SK-N-SH treated with all-trans-retinoic acid at 6 μM for 48 hours (cell line): Measurements from ENCODE around the gene FRMD8.

Experiments
- PATZ1 ChIP-seq: fragments of 250-450 bp; sonication (Bioruptor Pico); IDR thresholded peaks from 2 replicates; pipeline ENCODE4 v1.8.0; 2020; ENCODE audit warnings: mild to moderate bottlenecking, moderate library complexity, borderline replicate concordance
- PPARA ChIP-seq: fragments of 250-450 bp; sonication (Bioruptor Pico); IDR thresholded peaks from 2 replicates; pipeline ENCODE4 v1.5.0; 2020; ENCODE audit warnings: mild to moderate bottlenecking, borderline replicate concordance
- ZFP3 ChIP-seq: fragments of 250-450 bp; sonication (Bioruptor Pico); IDR thresholded peaks from 2 replicates; pipeline ENCODE4 v1.5.0; 2020; ENCODE audit warnings: mild to moderate bottlenecking, moderate library complexity
- ZNF70 ChIP-seq: fragments of 450-650 bp; formaldehyde crosslinking; IDR thresholded peaks from 2 replicates; pipeline ENCODE4 v1.5.0; 2020; ENCODE audit warnings: mild to moderate bottlenecking, moderate library complexity
- ZNF8 ChIP-seq: fragments of 450-650 bp; formaldehyde crosslinking; IDR thresholded peaks from 2 replicates; pipeline ENCODE4 v1.5.0; 2020; ENCODE audit warnings: mild to moderate bottlenecking, moderate library complexity

GRCh38 chr11:65400307-65401072 is 14.1 kb downstream of the FRMD8 start:
- TF ChIP-seq ZNF8 (CRISPR knock-in tag) (no peak), ZFP3 (CRISPR knock-in tag) (no peak), PATZ1 (no peak), ZNF70 (no peak), PPARA (CRISPR knock-in tag) (no peak)
